Renal cortical epithelial cell (primary cell): Measurements from ENCODE around the gene CRYBG2. TPM values are rescaled to one million over a fixed set of nuclear protein-coding genes. Genes with fewer than 3 reads are reported as not detected.
"Not testable (repeated sequence)": the region's sequence is repeated elsewhere in the genome, so short reads cannot be mapped to it uniquely, and the experiment has no call there.

Experiments used
- DNase-seq: peaks from one replicate; pipeline ENCODE4 v3.0.0-alpha.2; 2011; ENCODE audit warnings: low read depth
- total RNA-seq: library from RNA; depleted of rRNA; stranded (reverse); fragments of >200 nt; gene quantifications from 2 replicates; pipeline ENCODE4 v1.2.3, GENCODE V29; 2014

CRYBG2 gene
- total RNA-seq, 1 donor from 2014 or later: 0.35 TPM

- DNase-seq: no peak
These were observed 58.5 kb downstream of the CRYBG2 start for GRCh38 chr1:26295194-26296138.

- no peak for DNase-seq
These were observed 59.9 kb downstream of the CRYBG2 start for GRCh38 chr1:26293911-26294463.

GRCh38 chr1:26292735-26293134 is 61.2 kb downstream of the CRYBG2 start:
- DNase-seq: not testable (repeated sequence)

GRCh38 chr1:26291939-26292338 is 62.0 kb downstream of the CRYBG2 start:
- DNase-seq: no peak

- DNase-seq: no peak
These were observed 62.5 kb downstream of the CRYBG2 start for GRCh38 chr1:26291433-26291832.

GRCh38 chr1:26290882-26291261 is 63.1 kb downstream of the CRYBG2 start:
- DNase-seq: no peak

- DNase-seq: no peak
These were observed 63.6 kb downstream of the CRYBG2 start for GRCh38 chr1:26290122-26290881.

- peak; percentile 36 for DNase-seq
These were observed 64.5 kb downstream of the CRYBG2 start for GRCh38 chr1:26289158-26290059.

GRCh38 chr1:26288311-26288941 is 65.5 kb downstream of the CRYBG2 start:
- no peak for DNase-seq

- DNase-seq: no peak
These were observed 66.1 kb downstream of the CRYBG2 start for GRCh38 chr1:26287811-26288210.

GRCh38 chr1:26287033-26287711 is 66.8 kb downstream of the CRYBG2 start:
- DNase-seq: no peak

- no peak for DNase-seq
These were observed 67.9 kb downstream of the CRYBG2 start for GRCh38 chr1:26286064-26286416.

- no peak for DNase-seq
These were observed 68.4 kb downstream of the CRYBG2 start for GRCh38 chr1:26285366-26286063.

- DNase-seq: peak; percentile 87
These were observed 69.2 kb downstream of the CRYBG2 start for GRCh38 chr1:26284597-26285347.

GRCh38 chr1:26283871-26284596 is 69.9 kb downstream of the CRYBG2 start:
- no peak for DNase-seq

GRCh38 chr1:26283279-26283853 is 70.6 kb downstream of the CRYBG2 start:
- DNase-seq: no peak

- no peak for DNase-seq
These were observed 71.5 kb downstream of the CRYBG2 start for GRCh38 chr1:26282401-26282918.

- no peak for DNase-seq
These were observed 72.0 kb downstream of the CRYBG2 start for GRCh38 chr1:26281971-26282370.
